Naive thymus-derived CD8-positive, alpha-beta T cell (primary cell): ENCODE results near the gene SBK3. TPM values are rescaled to one million over a fixed set of nuclear protein-coding genes. Genes with fewer than 3 reads are reported as not detected.
A peak's percentile ranks its signal among the peaks of the same experiment; 100 is the strongest.
"Not testable (repeated sequence)": the region's sequence is repeated elsewhere in the genome, so short reads cannot be mapped to it uniquely, and the experiment has no call there.

ENCODE experiments used
- ATAC-seq, 2 donors: fragments of 150-1000 bp; cut with Tn5 transposase in 1 of 2; sonication (Bioruptor Pico), chemical (Tn5 transposase) in 1 of 2; 1 replicate in 1 of 2; 2 replicates in 1 of 2; pipeline ENCODE4 v1.10.0; 2021; ENCODE audit warnings: mild to moderate bottlenecking in 2 of 2, moderate library complexity in 2 of 2
- POLR2A ChIA-PET: fragments of 350-600 bp; sonication (Branson Sonifier 250); formaldehyde crosslinking; loops from one replicate; lab custom pipeline; 2021; ENCODE audit warnings: antibody characterized with exemption; lab: Charles Lee
- DNase-seq, 10 donors: peaks; one replicate each; pipeline versions ENCODE4 v3.0.0 to v3.0.0-alpha.2; 2020 to 2022
- H3K27ac Mint-ChIP-seq, 10 donors: one replicate each; pipeline ENCODE4 v1.8.0; 2020 to 2022; ENCODE audit warnings: mild to moderate bottlenecking in 10 of 10, mixed read lengths in 10 of 10, moderate library complexity in 4 of 10, inconsistent platforms in 1 of 10
- H3K27me3 Mint-ChIP-seq, 5 donors: one replicate each; pipeline ENCODE4 v1.8.0; 2021 to 2022; ENCODE audit warnings: mixed read lengths in 5 of 5
- H3K36me3 Mint-ChIP-seq, 3 donors: one replicate each; pipeline ENCODE4 v1.8.0; 2020 to 2022; ENCODE audit warnings: mixed read lengths in 3 of 3, mild to moderate bottlenecking in 2 of 3, inconsistent platforms in 1 of 3
- H3K4me1 Mint-ChIP-seq, 4 donors: one replicate each; pipeline ENCODE4 v1.8.0; 2021 to 2022; ENCODE audit warnings: mixed read lengths in 4 of 4
- H3K4me3 Mint-ChIP-seq, 10 donors: one replicate each; pipeline ENCODE4 v1.8.0; 2020 to 2022; ENCODE audit warnings: mild to moderate bottlenecking in 10 of 10, mixed read lengths in 10 of 10, moderate library complexity in 6 of 10, inconsistent platforms in 1 of 10
- H3K9me3 Mint-ChIP-seq, 9 donors: one replicate each; pipeline ENCODE4 v1.8.0; 2020 to 2022; ENCODE audit warnings: mixed read lengths in 9 of 9, mild to moderate bottlenecking in 3 of 9, inconsistent platforms in 1 of 9, moderate library complexity in 1 of 9
- polyA plus RNA-seq, 3 donors: library from polyadenylated mRNA; unstranded; fragments of 300-500 nt; fragmentation: Illumina TruSeq; gene quantifications; one replicate each; pipeline ENCODE4 v1.2.3, GENCODE V29; 2021
- total RNA-seq, 8 experiments: library from RNA in 2 of 8; stranded (reverse) in 2 of 8; gene quantifications; one replicate each; pipeline ENCODE4 v1.2.3 and lab custom pipeline; 2021 to 2026

Gene SBK3, protein sequence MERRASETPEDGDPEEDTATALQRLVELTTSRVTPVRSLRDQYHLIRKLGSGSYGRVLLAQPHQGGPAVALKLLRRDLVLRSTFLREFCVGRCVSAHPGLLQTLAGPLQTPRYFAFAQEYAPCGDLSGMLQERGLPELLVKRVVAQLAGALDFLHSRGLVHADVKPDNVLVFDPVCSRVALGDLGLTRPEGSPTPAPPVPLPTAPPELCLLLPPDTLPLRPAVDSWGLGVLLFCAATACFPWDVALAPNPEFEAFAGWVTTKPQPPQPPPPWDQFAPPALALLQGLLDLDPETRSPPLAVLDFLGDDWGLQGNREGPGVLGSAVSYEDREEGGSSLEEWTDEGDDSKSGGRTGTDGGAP
- total RNA-seq (not detected), polyA plus RNA-seq (not detected), total RNA-seq (lab: John Stamatoyannopoulos, UW) (0 reads per million in 6 experiments)

- peaks cover 6 to 39% (median 39%) of the 10 kb centered on the region in 5 donors for H3K27me3 Mint-ChIP-seq
- no peaks in the 10 kb centered on the region for H3K36me3 Mint-ChIP-seq
- H3K9me3 Mint-ChIP-seq = peaks cover 0 to 10% (median 0%) of the 10 kb centered on the region in 9 donors
- H3K4me3 Mint-ChIP-seq = no peak within 1 kb of the TSS
- ATAC-seq (no peak), DNase-seq (no peak)
- H3K27ac Mint-ChIP-seq = peak within 1 kb of the TSS in 1 of 10 donors; percentile 44
- peaks cover 0 to 6% (median 4%) of the 10 kb centered on the region in 4 donors for H3K4me1 Mint-ChIP-seq
- POLR2A ChIA-PET = no interaction called here
Observed at GRCh38 chr19:55545443-55545842, at the start of gene SBK3. Gene SBK3 (minus strand): TSS chr19:55545543. CDS start chr19:55545543, 0 bp downstream.

DNA sequence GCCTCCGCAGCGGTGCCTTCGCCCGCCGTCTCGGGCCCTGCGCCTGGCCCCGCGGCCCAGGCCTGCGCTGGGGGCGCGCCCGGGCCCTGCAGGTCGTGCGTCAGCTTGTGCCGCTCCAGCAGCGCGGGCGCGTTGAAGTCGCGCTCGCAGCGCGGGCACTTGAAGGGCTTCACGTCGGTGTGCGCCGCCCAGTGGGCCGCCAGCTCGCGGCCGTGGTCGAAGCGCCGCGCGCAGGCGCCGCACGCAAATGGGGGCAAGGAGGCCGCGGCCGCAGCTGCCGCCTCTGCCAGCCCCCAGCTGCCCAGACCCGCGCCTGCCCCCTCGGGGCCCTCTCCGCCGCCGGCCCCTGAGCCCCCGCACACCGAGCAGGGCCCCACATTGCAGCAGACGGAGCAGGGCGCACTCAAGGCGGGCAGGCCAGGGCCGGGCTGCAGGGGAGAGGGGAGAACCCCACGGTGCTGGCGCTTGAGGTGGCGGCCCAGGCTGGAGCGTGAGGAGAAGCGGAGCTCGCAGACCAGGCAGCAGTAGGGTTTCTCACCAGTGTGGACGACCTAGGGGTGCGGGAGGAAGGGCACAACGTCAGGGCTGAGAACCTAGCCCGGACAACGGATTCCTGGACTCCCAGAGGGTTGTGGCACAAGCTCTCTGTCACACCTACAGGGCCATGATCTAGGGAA, 47.9 kb upstream of the SBK3 start:
- POLR2A ChIA-PET = no interaction called here
- no peak overlapping the region for H3K4me3 Mint-ChIP-seq
- H3K27ac Mint-ChIP-seq = no peak overlapping the region
- peaks cover 0 to 31% (median 21%) of the 10 kb centered on the region in 3 donors for H3K36me3 Mint-ChIP-seq
- DNase-seq (no peak), ATAC-seq (no peak)
- H3K4me1 Mint-ChIP-seq = peaks cover 5 to 11% (median 5%) of the 10 kb centered on the region in 4 donors
- peaks cover 0 to 1% (median 0%) of the 10 kb centered on the region in 9 donors for H3K9me3 Mint-ChIP-seq
- H3K27me3 Mint-ChIP-seq = no peaks in the 10 kb centered on the region

- Mint-ChIP-seq H3K4me1 (peaks cover under 1 to 11% (median 5%) of the 10 kb centered on the region in 4 donors), H3K36me3 (peaks cover 0 to 27% (median 21%) of the 10 kb centered on the region in 3 donors), H3K27ac (no peak overlapping the region), H3K27me3 (no peaks in the 10 kb centered on the region), H3K4me3 (no peak overlapping the region), H3K9me3 (peaks cover 0 to 1% (median 0%) of the 10 kb centered on the region in 9 donors)
- POLR2A ChIA-PET = no interaction called here
- DNase-seq (no peak), ATAC-seq (no peak)
Observed at GRCh38 chr19:55592391-55593090, 47.2 kb upstream of the SBK3 start.

GRCh38 chr19:55591555-55591954, 46.2 kb upstream of the SBK3 start:
- POLR2A ChIA-PET = no interaction called here
- no peaks in the 10 kb centered on the region for H3K27me3 Mint-ChIP-seq
- peaks cover 9 to 19% (median 13%) of the 10 kb centered on the region in 4 donors for H3K4me1 Mint-ChIP-seq
- no peak for DNase-seq
- peak overlapping the region in 1 of 10 donors; percentile 7 for H3K27ac Mint-ChIP-seq
- no peak overlapping the region for H3K4me3 Mint-ChIP-seq
- peaks cover 0 to 23% (median 18%) of the 10 kb centered on the region in 3 donors for H3K36me3 Mint-ChIP-seq
- ATAC-seq = no peak
- H3K9me3 Mint-ChIP-seq = peaks cover 0 to 1% (median 0%) of the 10 kb centered on the region in 9 donors

GRCh38 chr19:55590617-55591016, 45.3 kb upstream of the SBK3 start:
- no peaks in the 10 kb centered on the region for H3K27me3 Mint-ChIP-seq
- H3K27ac Mint-ChIP-seq = no peak overlapping the region
- ATAC-seq (no peak), DNase-seq (no peak)
- peaks cover 0 to 14% (median 13%) of the 10 kb centered on the region in 3 donors for H3K36me3 Mint-ChIP-seq
- peaks cover 9 to 25% (median 21%) of the 10 kb centered on the region in 4 donors for H3K4me1 Mint-ChIP-seq
- POLR2A ChIA-PET = no interaction called here
- H3K9me3 Mint-ChIP-seq = peaks cover 0 to 1% (median 0%) of the 10 kb centered on the region in 9 donors
- no peak overlapping the region for H3K4me3 Mint-ChIP-seq

DNA sequence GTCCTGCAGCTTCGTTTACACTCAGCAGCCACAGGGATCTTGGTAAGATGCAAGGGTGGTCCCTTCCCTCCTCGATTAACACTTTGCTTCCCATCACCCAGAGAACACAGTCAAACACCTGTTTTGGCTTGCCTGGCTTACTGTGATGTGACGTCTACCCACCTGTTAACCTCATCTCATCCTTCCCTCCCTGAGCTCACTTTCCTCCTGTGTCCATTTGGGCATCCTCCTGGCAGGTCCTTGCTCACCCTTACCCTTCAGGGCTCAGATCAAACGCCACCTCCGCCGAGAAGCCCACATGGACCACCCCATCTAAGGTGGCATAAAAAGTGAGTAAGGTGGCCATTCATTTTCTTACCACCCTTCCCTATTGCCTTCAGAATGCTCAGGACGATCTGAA, 44.8 kb upstream of the SBK3 start:
- peaks cover 0 to 9% (median 8%) of the 10 kb centered on the region in 3 donors for H3K36me3 Mint-ChIP-seq
- H3K4me3 Mint-ChIP-seq = peak overlapping the region in 2 of 10 donors; percentile 50 to 51
- no peaks in the 10 kb centered on the region for H3K27me3 Mint-ChIP-seq
- no peak for ATAC-seq
- DNase-seq = no peak
- peaks cover 0 to 1% (median 0%) of the 10 kb centered on the region in 9 donors for H3K9me3 Mint-ChIP-seq
- H3K4me1 Mint-ChIP-seq = peaks cover 13 to 30% (median 26%) of the 10 kb centered on the region in 4 donors
- H3K27ac Mint-ChIP-seq = no peak overlapping the region
- POLR2A ChIA-PET = interaction anchor here (1.0 kb wide), 1 partner anchor 9 kb away, joined by 4 read pairs; no protein-coding TSS in a partner anchor

GRCh38 chr19:55588738-55589137, 43.4 kb upstream of the SBK3 start:
- no peaks in the 10 kb centered on the region for H3K27me3 Mint-ChIP-seq

DNA sequence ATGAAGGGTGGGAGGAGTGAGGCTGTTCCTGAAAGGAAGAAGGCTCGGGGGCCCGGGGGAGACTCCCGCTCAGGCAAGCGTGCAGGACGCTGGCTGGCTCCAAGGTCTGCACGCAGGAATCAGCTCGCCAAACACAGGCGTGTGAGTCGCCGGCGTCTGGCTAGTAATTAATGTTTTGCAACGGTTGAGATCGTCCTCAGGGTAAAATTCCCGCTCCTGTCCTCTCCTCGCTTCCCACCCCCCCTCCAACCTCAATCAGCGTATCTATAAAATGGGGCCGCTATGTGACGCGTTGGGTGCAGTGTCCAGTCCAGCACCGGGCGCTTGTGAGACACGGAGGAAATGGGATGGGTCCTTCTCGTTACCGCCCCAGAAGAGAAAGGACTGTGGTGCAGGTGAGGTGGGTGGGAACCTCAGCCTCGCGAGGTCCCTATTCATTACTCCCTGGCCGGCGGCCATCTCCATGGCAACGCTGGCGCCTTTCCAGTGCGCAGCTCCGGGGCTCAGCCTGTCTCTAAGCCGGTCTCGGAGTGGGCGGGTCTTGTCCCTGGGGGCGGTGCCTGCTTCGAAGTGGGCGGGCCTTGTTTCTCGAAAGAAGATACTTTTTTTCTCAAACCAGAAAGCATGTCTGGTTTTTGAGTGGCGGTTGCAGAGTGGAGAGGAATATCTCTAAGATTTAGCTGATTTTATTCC, 41.8 kb upstream of the SBK3 start:
- Mint-ChIP-seq H3K9me3 (no peaks in the 10 kb centered on the region), H3K27ac (peak overlapping the region; percentile 37 to 94 (median 88)), H3K27me3 (no peaks in the 10 kb centered on the region), H3K36me3 (no peaks in the 10 kb centered on the region), H3K4me1 (peaks cover 13 to 34% (median 29%) of the 10 kb centered on the region in 4 donors), H3K4me3 (peak overlapping the region; percentile 68 to 92 (median 88))
- POLR2A ChIA-PET = interaction anchor here (0.7 to 3.9 kb wide), 3 partner anchors 8 to 45 kb away, joined by 3 to 25 read pairs (median 3); partner anchors contain the start of genes FIZ1 and ZNF524
- ATAC-seq (peak; percentile 96 to 99), DNase-seq (peak; percentile 84 to 96 (median 92))

More at GRCh38 chr19:55588738-55589137, 43.4 kb upstream of the SBK3 start:
- Mint-ChIP-seq H3K4me3 (peak overlapping the region in 4 of 10 donors; percentile 14 to 47 (median 26)), H3K36me3 (peaks cover 0 to 3% (median 2%) of the 10 kb centered on the region in 3 donors), H3K4me1 (peaks cover 13 to 34% (median 28%) of the 10 kb centered on the region in 4 donors), H3K9me3 (no peaks in the 10 kb centered on the region), H3K27ac (peak overlapping the region in 1 of 10 donors; percentile 43)
- DNase-seq = no peak
- ATAC-seq = no peak
- POLR2A ChIA-PET = interaction anchor here (0.7 to 3.9 kb wide), 2 partner anchors 11 to 112 kb away, joined by 4 to 25 read pairs; partner anchors contain the start of genes FIZ1, ZNF524 and ZNF628

- Mint-ChIP-seq H3K27ac (peak overlapping the region; percentile 51 to 94 (median 84)), H3K36me3 (no peaks in the 10 kb centered on the region), H3K27me3 (no peaks in the 10 kb centered on the region), H3K4me3 (peak overlapping the region; percentile 68 to 92 (median 87)), H3K9me3 (no peaks in the 10 kb centered on the region), H3K4me1 (peaks cover 18 to 46% (median 42%) of the 10 kb centered on the region in 4 donors)
- POLR2A ChIA-PET = interaction anchor here (0.5 to 3.9 kb wide), 8 partner anchors 10 to 535 kb away, joined by 3 to 25 read pairs (median 3); partner anchors contain the start of genes FIZ1 and ZNF524
- ATAC-seq (peak; percentile 29 to 31), DNase-seq (peak in 8 of 10 donors; percentile 30 to 78 (median 40))
Observed at GRCh38 chr19:55585658-55586339, 40.5 kb upstream of the SBK3 start.

DNA sequence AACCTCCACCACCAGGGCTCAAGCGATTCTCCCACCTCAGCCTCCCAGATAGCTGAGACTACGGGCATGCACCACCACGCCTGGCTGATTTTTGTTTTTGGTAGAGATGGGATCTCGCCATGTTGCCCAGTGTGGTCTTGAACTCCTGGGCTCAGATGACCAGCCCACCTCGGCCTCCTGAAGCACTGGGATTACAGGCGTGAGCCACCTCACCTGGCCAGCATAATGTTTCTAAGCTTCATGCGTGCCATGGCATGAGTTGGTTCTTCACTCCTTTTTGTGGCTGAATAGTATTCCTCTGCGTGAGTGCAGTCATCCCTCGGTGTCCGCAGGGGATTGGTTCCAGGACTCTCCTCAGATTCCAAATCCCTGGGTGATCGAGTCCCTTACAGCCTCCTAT, 39.5 kb upstream of the SBK3 start:
- peak overlapping the region in 6 of 10 donors; percentile 35 to 85 (median 65) for H3K4me3 Mint-ChIP-seq
- POLR2A ChIA-PET = interaction anchor here (0.7 to 3.9 kb wide), 4 partner anchors 11 to 50 kb away, joined by 3 to 25 read pairs (median 4); partner anchors contain the start of genes FIZ1 and ZNF524
- no peaks in the 10 kb centered on the region for H3K9me3 Mint-ChIP-seq
- ATAC-seq (no peak), DNase-seq (no peak)
- peaks cover 20 to 50% (median 46%) of the 10 kb centered on the region in 4 donors for H3K4me1 Mint-ChIP-seq
- no peaks in the 10 kb centered on the region for H3K27me3 Mint-ChIP-seq
- peak overlapping the region in 6 of 10 donors; percentile 51 to 87 (median 75) for H3K27ac Mint-ChIP-seq
- peaks cover 0 to 2% (median 0%) of the 10 kb centered on the region in 3 donors for H3K36me3 Mint-ChIP-seq

- ATAC-seq, H3K36me3 Mint-ChIP-seq, H3K27me3 Mint-ChIP-seq, DNase-seq, H3K9me3 Mint-ChIP-seq: not testable (repeated sequence)
- POLR2A ChIA-PET = interaction anchor here (0.7 kb wide), 2 partner anchors 15 to 77 kb away, joined by 4 to 6 read pairs; partner anchors contain the start of gene FIZ1
- H3K27ac Mint-ChIP-seq = peak overlapping the region in 1 of 10 donors; percentile 51
- peak overlapping the region in 1 of 10 donors; percentile 35 for H3K4me3 Mint-ChIP-seq
- H3K4me1 Mint-ChIP-seq = peaks cover 22 to 52% (median 50%) of the 10 kb centered on the region in 4 donors
Observed at GRCh38 chr19:55583897-55584296, 38.6 kb upstream of the SBK3 start.
